SHP77 treated with DMSO at 0.1 percent for 48 hours (cell line): ENCODE results near the gene GGA2.
"Not testable (repeated sequence)": the region's sequence is repeated elsewhere in the genome, so short reads cannot be mapped to it uniquely, and the experiment has no call there.

ENCODE experiments used
- DNase-seq: peaks from one replicate; lab custom pipeline; 2025; lab: John Stamatoyannopoulos, UW

The GGA2 gene

GRCh38 chr16:23504453-23505179, 5.7 kb downstream of the GGA2 start:
- no peak for DNase-seq

- DNase-seq: no peak
These were observed 6.2 kb downstream of the GGA2 start for GRCh38 chr16:23504076-23504452.

GRCh38 chr16:23502466-23502865, 7.8 kb downstream of the GGA2 start:
- DNase-seq: no peak

- DNase-seq: no peak
These were observed 9.0 kb downstream of the GGA2 start for GRCh38 chr16:23501291-23501690.

- DNase-seq: no peak
These were observed 9.4 kb downstream of the GGA2 start for GRCh38 chr16:23500862-23501225.

GRCh38 chr16:23500212-23500861, 10.0 kb downstream of the GGA2 start:
- DNase-seq: no peak

- DNase-seq: no peak
These were observed 10.5 kb downstream of the GGA2 start for GRCh38 chr16:23499801-23500200.

- no peak for DNase-seq
These were observed 11.4 kb downstream of the GGA2 start for GRCh38 chr16:23498863-23499262.

- DNase-seq: no peak
These were observed 12.8 kb downstream of the GGA2 start for GRCh38 chr16:23497543-23497868.

- DNase-seq: no peak
These were observed 13.3 kb downstream of the GGA2 start for GRCh38 chr16:23496821-23497542.

GRCh38 chr16:23495671-23496070, 14.6 kb downstream of the GGA2 start:
- no peak for DNase-seq

GRCh38 chr16:23494188-23494587, 16.1 kb downstream of the GGA2 start:
- no peak for DNase-seq

- no peak for DNase-seq
These were observed 18.6 kb downstream of the GGA2 start for GRCh38 chr16:23491490-23492391.

- no peak for DNase-seq
These were observed 23.8 kb downstream of the GGA2 start for GRCh38 chr16:23486480-23486879.

GRCh38 chr16:23485841-23486240, 24.5 kb downstream of the GGA2 start:
- DNase-seq: no peak

GRCh38 chr16:23485257-23485614, 25.1 kb downstream of the GGA2 start:
- no peak for DNase-seq

GRCh38 chr16:23484510-23485256, 25.6 kb downstream of the GGA2 start:
- DNase-seq: no peak

GRCh38 chr16:23483492-23483891, 26.8 kb downstream of the GGA2 start:
- not testable (repeated sequence) for DNase-seq

- DNase-seq: no peak
These were observed 27.5 kb downstream of the GGA2 start for GRCh38 chr16:23482778-23483177.

GRCh38 chr16:23480257-23480656, 30.0 kb downstream of the GGA2 start:
- DNase-seq: no peak

GRCh38 chr16:23479138-23479537, 31.2 kb downstream of the GGA2 start:
- DNase-seq: no peak

GRCh38 chr16:23478566-23478965, 31.7 kb downstream of the GGA2 start:
- DNase-seq: no peak
